GM23248 (cell line): ENCODE results near the gene BTC. TPM values are rescaled to one million over a fixed set of nuclear protein-coding genes. Genes with fewer than 3 reads are reported as not detected.

Experiments used
- DNase-seq: peaks from one replicate; pipeline ENCODE4 v3.0.0-alpha.2; 2015
- H2AFZ ChIP-seq: fragments of 200-600 bp; sonication (generic); 2 replicates; pipeline ENCODE4 v1.6.1; 2016; ENCODE audit warnings: antibody characterized with exemption
- H3F3A ChIP-seq: fragments of 200-600 bp; sonication (generic); 2 replicates; pipeline ENCODE4 v1.6.1; 2016; ENCODE audit warnings: mild to moderate bottlenecking, antibody characterized with exemption, mixed run types; ENCODE audit not compliant: insufficient read depth
- H3K27ac ChIP-seq: fragments of 200-600 bp; sonication (generic); 2 replicates; pipeline ENCODE4 v1.5.1; 2016; ENCODE audit warnings: mild to moderate bottlenecking
- H3K27me3 ChIP-seq: fragments of 200-600 bp; sonication (generic); replicated peaks from 2 replicates; pipeline ENCODE4 v1.6.1; 2016; ENCODE audit warnings: mild to moderate bottlenecking; ENCODE audit not compliant: insufficient read depth
- H3K36me3 ChIP-seq: fragments of 200-600 bp; sonication (generic); 2 replicates; pipeline ENCODE4 v1.6.1; 2016; ENCODE audit warnings: low read depth, mild to moderate bottlenecking
- H3K4me1 ChIP-seq: fragments of 200-600 bp; sonication (generic); 2 replicates; pipeline ENCODE4 v1.6.1; 2016; ENCODE audit warnings: mild to moderate bottlenecking; ENCODE audit not compliant: insufficient read depth
- H3K4me2 ChIP-seq: fragments of 200-600 bp; sonication (generic); one replicate; pipeline ENCODE4 v1.6.1; 2016; ENCODE audit warnings: mild to moderate bottlenecking; ENCODE audit not compliant: unreplicated experiment
- H3K4me3 ChIP-seq: fragments of 200-600 bp; sonication (generic); 2 replicates; pipeline ENCODE4 v1.5.1; 2016; ENCODE audit warnings: mild to moderate bottlenecking
- H3K79me2 ChIP-seq: fragments of 200-600 bp; sonication (generic); 2 replicates; pipeline ENCODE4 v1.6.1; 2016; ENCODE audit warnings: mild to moderate bottlenecking; ENCODE audit not compliant: insufficient read depth
- H3K9ac ChIP-seq: fragments of 200-600 bp; sonication (generic); 2 replicates; pipeline ENCODE4 v1.6.1; 2016; ENCODE audit warnings: mild to moderate bottlenecking
- H3K9me2 ChIP-seq: fragments of 200-600 bp; sonication (generic); 2 replicates; pipeline ENCODE4 v1.6.1; 2016; ENCODE audit warnings: mixed run types, mild to moderate bottlenecking, moderate library complexity; ENCODE audit not compliant: insufficient read depth
- H3K9me3 ChIP-seq: fragments of 200-600 bp; sonication (generic); one replicate; pipeline ENCODE4 v1.6.1; 2017; ENCODE audit warnings: low read depth
- H4K20me1 ChIP-seq: fragments of 200-600 bp; sonication (generic); 2 replicates; pipeline ENCODE4 v1.6.0; 2016; ENCODE audit not compliant: insufficient read depth
- EZH2 ChIP-seq: fragments of 200-600 bp; sonication (generic); IDR thresholded peaks from 2 replicates; pipeline ENCODE4 v1.6.1; 2018; ENCODE audit warnings: antibody characterized with exemption, mild to moderate bottlenecking; ENCODE audit not compliant: insufficient read depth, poor library complexity, severe bottlenecking
- EZH2phosphoT487 ChIP-seq: fragments of 200-600 bp; sonication (generic); IDR thresholded peaks from 2 replicates; pipeline ENCODE4 v1.6.1; 2018; ENCODE audit warnings: antibody characterized with exemption, moderate library complexity, mild to moderate bottlenecking, low read depth; ENCODE audit not compliant: insufficient read depth
- WGBS, 2 experiments: methylation state at CpG; one replicate each; pipeline ENCODE4 v1.1.6; 2015 to 2017; ENCODE audit warnings: low lambda C conversion rate in 2 of 2, low coverage in 1 of 2; ENCODE audit errors: missing lambda C conversion rate in 2 of 2; 5-methylcytosine and 5-hydroxymethylcytosine counted together
- in situ Hi-C: fragments of 300-500 bp; cut with MboI; formaldehyde crosslinking; loops from 2 replicates; pipeline ENCODE4 v1.15.0; 2020
- polyA plus RNA-seq: library from polyadenylated mRNA; unstranded; fragments of >200 nt; fragmentation: Nextera tagmentation; extraction: Ambion mirVana; gene quantifications from 2 replicates; pipeline ENCODE4 v1.2.1, GENCODE V29; 2016
- total RNA-seq: library from RNA; depleted of rRNA; stranded (reverse); fragments of >200 nt; shearing (Covaris generic); gene quantifications from 2 replicates; pipeline ENCODE4 v1.2.3, GENCODE V29; 2014; rRNA removed

The BTC gene
- total RNA-seq (not detected in 2 replicates), polyA plus RNA-seq (not detected in 2 replicates)

- in situ Hi-C loops: no loop called here
- Histone ChIP-seq H3K36me3 (no peaks in the 10 kb centered on the region), H3K4me2 (peak within 1 kb of the TSS; percentile 78), H3K4me3 (peak within 1 kb of the TSS; percentile 72), H3K27ac (no peak within 1 kb of the TSS), H4K20me1 (no peaks in the 10 kb centered on the region), H3K9me3 (no peaks in the 10 kb centered on the region), H3K9ac (peak within 1 kb of the TSS; percentile 7; the same call in 1 of the 2 replicates), H3K79me2 (no peaks in the 10 kb centered on the region), H2AFZ (peak within 1 kb of the TSS; percentile 75), H3K4me1 (no peaks in the 10 kb centered on the region), H3K9me2 (no peaks in the 10 kb centered on the region), H3F3A (no peaks in the 10 kb centered on the region), H3K27me3 (peaks cover 78% of the 10 kb centered on the region)
- DNase-seq: no peak
- WGBS, 2 experiments: 2 to 3% methylated on average over 22 of the region's 24 CpGs
- TF ChIP-seq EZH2: peak; percentile 54
- TF ChIP-seq EZH2phosphoT487: no peak
Measured at GRCh38 chr4:74794382-74795010, at the start of gene BTC. Gene BTC (minus strand): TSS chr4:74794523. CDS start chr4:74794325, 198 bp downstream.

GRCh38 chr4:74840936-74841509 is 46.7 kb upstream of the BTC start:
- Histone ChIP-seq H3K4me2 (no peak overlapping the region), H3K79me2 (no peaks in the 10 kb centered on the region), H3K9me3 (no peaks in the 10 kb centered on the region), H3F3A (no peaks in the 10 kb centered on the region), H3K4me1 (no peaks in the 10 kb centered on the region), H3K9ac (no peak overlapping the region), H2AFZ (no peak overlapping the region), H3K27ac (no peak overlapping the region), H3K9me2 (no peaks in the 10 kb centered on the region), H4K20me1 (no peaks in the 10 kb centered on the region), H3K27me3 (peaks cover 6% of the 10 kb centered on the region; the same call in 1 of the 2 replicates), H3K36me3 (no peaks in the 10 kb centered on the region), H3K4me3 (no peak overlapping the region)
- in situ Hi-C loops: no loop called here
- DNase-seq: no peak
- WGBS, 2 experiments: 2 to 4% methylated on average over 7 of the region's 7 CpGs
- TF ChIP-seq EZH2 (no peak), EZH2phosphoT487 (no peak)

GRCh38 chr4:74838746-74839370 is 44.5 kb upstream of the BTC start:
- H3K4me2 ChIP-seq: no peak overlapping the region
- no peaks in the 10 kb centered on the region for H3K9me3 ChIP-seq
- in situ Hi-C loops: no loop called here
- H3K9me2 ChIP-seq: no peaks in the 10 kb centered on the region
- no peaks in the 10 kb centered on the region for H3K79me2 ChIP-seq
- H2AFZ ChIP-seq: no peak overlapping the region
- TF ChIP-seq EZH2 (no peak), EZH2phosphoT487 (no peak)
- H3K9ac ChIP-seq: no peak overlapping the region
- peak; percentile 68 for DNase-seq
- H3F3A ChIP-seq: no peaks in the 10 kb centered on the region
- H3K36me3 ChIP-seq: no peaks in the 10 kb centered on the region
- WGBS, 2 experiments: 22 to 28% methylated on average over 4 of the region's 4 CpGs
- H3K4me3 ChIP-seq: no peak overlapping the region
- H3K27ac ChIP-seq: no peak overlapping the region
- no peaks in the 10 kb centered on the region for H3K4me1 ChIP-seq
- no peaks in the 10 kb centered on the region for H4K20me1 ChIP-seq
- H3K27me3 ChIP-seq: peaks cover 6% of the 10 kb centered on the region; the same call in 1 of the 2 replicates

GRCh38 chr4:74830928-74831327 is 36.6 kb upstream of the BTC start:
- TF ChIP-seq EZH2phosphoT487: no peak
- TF ChIP-seq EZH2: no peak
- no peaks in the 10 kb centered on the region for H3K4me1 ChIP-seq
- no peaks in the 10 kb centered on the region for H3F3A ChIP-seq
- H3K9me2 ChIP-seq: no peaks in the 10 kb centered on the region
- no peak overlapping the region for H3K4me3 ChIP-seq
- WGBS, 2 experiments: 32% methylated on average over 1 of the region's 1 CpG
- H3K79me2 ChIP-seq: no peaks in the 10 kb centered on the region
- in situ Hi-C loops: no loop called here
- no peaks in the 10 kb centered on the region for H3K36me3 ChIP-seq
- no peaks in the 10 kb centered on the region for H3K9me3 ChIP-seq
- DNase-seq: peak; percentile 14
- H3K27me3 ChIP-seq: no peaks in the 10 kb centered on the region; the same call in 1 of the 2 replicates
- H3K9ac ChIP-seq: no peak overlapping the region
- H3K27ac ChIP-seq: no peak overlapping the region
- H4K20me1 ChIP-seq: no peaks in the 10 kb centered on the region
- H3K4me2 ChIP-seq: no peak overlapping the region
- no peak overlapping the region for H2AFZ ChIP-seq
